Left forelimb (tissue), 1 donor: Measurements from ENCODE around the gene RPS14.

Experiments
- DNase-seq: peaks from one replicate; pipeline ENCODE4 v3.0.0-alpha.2; 2018; ENCODE audit warnings: low spot score

RPS14 gene

DNA sequence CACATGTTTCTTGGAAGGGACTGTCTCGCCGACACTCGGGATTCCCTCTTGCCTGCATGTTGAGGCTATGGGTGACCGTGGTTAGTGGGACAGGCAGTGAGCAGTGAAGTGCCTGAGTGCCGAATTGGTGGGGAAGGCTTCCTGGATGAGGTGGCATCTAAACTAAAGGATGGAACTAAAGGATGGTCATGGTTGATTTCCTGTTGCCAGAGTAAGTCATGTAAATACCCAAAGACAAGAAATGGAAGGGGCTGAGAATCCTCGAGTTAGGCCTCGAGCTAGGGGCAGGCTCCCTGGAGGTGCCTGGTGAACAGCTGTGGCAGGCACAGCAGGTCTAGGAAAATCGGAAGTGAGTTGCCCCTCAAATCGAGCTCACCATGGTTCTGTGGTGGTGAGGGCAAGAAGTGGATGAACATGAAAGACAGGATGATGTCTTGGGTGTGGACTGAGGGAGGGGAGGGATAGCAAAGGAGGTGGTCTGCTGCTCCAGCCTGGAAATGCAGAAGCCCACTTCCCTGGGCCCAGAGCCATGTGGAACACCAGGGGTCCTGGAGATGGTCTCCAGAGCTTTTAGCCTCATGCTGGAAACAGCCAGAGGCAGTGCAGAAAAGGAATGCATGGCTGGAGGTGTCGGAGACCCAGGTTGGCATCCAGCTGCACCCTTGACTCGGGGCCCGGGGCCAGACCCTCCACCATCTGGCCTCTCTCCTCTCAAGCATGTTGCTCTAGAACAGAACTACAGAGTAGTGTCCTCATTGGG lies 49.0 kb downstream of the RPS14 start:
- no peak for DNase-seq

DNA sequence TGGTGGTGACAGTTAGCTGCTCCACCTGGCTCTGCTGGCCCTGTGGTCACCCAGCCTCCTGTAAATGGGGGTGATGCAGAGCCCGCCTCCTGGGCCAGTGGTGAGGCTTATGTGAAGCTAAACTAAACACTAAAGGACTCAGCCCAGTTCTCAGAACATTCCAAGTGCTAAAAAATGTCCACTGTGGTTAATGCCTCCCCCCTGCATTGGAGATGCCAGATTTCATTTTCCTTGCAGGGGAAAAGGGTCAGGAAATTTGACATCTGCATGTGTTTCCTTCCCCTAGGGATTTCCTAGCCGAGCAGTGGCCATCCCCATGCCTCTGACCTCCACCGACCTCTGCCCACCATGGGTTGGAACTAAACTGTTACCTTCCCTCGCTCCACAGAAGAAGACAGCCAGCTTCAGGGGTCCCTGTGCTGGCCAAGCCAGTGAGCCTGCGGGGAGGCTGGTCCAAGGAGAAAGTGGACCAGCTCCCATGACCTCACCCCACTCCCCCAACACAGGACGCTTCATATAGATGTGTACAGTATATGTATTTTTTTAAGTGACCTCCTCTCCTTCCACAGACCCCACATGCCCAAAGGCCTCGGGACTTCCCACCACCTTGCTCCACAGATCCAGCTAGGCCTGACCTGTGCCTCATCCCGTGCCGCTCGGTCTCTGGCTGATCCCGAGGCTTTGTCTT lies 49.9 kb downstream of the RPS14 start:
- no peak for DNase-seq

DNA sequence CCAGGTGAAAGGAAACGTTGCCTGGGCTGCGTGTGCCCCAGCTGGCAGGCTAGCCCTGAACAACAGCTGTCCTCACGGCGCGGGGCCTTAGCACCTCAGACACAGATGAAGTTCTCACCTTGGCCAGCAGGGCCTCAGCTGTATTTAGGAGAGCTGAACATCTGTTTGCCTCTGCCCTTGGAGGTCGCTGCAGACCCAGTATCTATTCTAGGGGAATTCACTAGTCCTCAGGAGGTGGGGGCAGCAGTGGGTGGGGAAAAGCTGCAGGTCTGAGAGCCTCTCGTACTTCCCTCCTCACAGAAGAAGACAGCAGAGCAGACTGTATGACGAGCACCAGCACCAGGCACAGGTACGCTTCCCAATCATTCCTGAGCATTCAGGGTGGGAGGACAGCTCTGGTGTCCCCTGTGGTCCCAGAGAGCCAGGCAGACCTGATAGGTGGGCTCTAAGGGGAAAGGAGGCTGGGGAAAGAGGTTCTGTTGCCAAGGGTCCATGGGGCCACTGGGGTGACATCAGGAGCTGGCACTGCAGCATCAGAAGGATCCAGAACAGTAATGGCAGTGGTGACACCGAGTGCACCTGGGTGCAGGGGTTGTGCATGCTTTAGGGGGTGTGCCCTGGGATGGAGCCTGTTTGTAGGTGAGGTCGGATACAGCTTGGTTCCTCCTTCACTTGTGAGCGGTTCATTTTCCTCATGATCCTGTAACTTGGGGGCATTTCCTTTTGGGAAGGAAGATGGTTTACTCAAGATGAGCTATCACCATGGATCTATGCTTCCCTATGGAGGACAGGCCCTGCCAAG lies 50.6 kb downstream of the RPS14 start:
- no peak for DNase-seq

DNA sequence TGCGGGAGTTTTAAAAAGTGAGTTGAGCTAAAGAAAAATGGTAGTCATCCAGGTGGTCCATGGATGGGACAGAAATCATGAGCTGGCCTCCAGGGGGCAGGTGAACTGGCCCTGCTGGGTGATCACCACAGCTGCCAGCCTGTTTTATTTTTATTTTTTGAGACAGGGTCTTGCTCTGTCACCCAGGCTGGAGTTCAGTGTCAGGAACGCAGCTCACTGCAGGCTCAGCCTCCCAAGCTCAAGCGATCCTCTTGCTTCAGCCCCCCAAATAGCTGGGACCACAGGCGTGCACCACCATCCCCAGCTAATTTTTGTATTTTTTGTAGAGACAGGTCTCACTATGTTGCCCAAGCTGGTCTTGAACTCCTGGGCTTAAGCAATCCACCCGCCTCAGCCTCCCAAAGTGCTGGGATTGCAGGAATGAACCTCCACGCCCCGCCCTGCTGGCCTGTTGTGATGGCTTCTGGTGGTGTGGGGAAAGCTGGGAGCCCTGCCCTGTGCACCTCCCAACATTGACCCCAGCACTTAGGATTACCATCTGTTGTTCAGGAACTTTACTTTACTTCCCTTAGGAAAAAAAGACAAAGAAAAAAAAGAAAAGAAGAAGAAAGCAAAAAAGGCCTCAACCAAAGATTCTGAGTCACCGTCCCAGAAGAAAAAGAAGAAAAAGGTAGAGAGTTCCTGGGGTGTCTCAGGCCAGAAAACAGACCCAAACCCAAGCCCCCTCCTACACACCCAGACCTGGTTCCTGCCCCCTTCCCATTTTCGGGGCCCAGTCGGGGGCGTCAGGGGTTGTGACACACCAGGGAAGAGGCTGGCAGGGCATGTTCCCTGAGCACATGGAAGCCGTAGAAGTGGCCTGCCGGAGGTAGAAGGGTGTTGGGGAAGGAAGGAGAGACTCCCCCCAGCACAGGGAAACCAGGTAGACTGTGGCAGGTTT lies 51.5 kb downstream of the RPS14 start:
- DNase-seq: no peak

DNA sequence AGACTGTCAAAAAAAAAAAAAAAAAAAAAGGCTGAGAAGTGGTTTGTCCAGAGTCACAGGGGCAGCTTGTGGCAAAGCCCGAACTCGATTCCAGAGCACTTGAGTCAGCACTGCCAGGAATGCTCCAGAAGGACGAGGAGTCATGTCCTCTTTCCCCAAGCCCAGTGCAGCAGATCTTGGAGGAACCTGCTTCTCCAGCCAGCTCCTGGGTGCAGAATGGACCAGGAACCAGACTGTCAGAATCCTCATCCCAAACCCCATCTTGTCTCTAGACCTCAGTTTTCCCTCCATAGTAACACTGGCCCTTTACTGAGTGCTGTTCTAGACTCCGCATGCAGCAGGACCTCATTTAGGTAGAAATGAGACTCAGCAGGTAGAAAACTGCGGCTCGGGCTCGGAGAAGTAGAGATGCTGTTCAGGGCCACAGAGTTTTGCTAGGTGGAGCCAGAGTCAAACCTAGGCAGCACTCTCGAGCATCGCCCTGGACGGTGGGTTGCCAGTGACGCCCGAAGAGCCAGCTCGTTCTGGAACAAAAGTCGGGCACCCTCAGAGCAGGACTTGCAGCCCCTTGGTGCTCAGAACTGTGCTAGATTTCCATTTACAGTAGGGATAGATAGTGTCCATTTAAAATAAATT lies 52.3 kb downstream of the RPS14 start:
- DNase-seq: no peak

DNA sequence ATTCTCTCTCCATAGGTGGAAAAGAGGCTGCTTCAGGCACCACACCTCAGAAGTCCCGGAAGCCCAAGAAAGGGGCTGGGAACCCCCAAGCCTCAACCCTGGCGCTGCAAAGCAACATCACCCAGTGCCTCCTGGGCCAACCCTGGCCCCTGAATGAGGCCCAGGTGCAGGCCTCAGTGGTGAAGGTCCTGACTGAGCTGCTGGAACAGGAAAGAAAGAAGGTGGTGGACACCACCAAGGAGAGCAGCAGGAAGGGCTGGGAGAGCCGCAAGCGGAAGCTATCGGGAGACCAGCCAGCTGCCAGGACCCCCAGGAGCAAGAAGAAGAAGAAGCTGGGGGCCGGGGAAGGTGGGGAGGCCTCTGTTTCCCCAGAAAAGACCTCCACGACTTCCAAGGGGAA lies 53.3 kb downstream of the RPS14 start:
- no peak for DNase-seq

DNA sequence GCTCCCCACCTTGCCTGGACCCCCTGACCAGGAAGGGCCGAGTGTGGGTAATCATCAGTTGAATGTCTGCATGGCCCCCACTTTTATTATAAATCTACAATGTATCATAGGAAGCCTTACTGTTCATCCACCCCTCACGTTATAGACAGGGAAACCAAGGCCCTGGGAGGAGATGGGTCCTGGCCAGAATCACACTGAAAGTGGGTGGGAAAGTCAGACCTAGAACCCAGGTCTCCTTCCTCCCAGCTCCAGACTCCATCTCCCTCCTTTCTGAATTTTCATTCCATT lies 53.9 kb downstream of the RPS14 start:
- DNase-seq: no peak

DNA sequence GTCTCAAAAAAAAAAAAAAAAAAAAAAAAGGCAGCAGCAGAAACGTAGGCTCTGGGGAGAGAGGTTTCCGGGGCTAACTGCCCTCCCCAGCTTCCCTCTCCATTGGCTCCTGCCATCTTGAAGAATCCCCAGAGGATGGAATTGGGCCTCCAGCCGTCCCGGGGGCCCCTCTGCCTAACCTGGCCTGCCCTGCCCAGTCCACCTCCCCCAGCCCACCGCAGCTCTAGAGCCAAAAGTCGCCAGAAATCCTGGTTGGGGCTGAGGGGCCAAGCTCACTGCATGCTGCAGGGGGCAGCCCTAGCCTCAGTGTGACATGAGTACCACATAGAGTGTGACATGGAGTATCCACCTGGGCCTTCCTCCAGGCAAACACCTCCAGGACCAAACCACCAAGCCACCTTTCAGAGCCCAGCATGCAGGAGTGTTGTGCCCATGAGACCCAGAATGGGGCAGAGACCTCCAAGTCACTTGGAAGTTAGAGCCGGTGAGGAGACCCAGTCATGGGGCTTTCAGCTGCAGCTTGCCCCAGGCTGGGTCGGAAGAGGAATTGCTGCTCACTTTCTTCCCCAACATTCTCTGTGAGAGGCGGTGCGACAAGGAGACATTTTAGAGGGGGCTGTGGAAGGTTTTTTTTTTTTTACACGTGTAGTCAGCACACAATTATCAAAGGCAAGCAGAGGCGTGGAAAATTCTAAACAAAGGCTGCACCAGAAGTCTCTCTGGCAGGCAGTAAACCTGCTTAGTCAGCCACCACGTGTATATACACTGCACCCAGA lies 54.4 kb downstream of the RPS14 start:
- no peak for DNase-seq

DNA sequence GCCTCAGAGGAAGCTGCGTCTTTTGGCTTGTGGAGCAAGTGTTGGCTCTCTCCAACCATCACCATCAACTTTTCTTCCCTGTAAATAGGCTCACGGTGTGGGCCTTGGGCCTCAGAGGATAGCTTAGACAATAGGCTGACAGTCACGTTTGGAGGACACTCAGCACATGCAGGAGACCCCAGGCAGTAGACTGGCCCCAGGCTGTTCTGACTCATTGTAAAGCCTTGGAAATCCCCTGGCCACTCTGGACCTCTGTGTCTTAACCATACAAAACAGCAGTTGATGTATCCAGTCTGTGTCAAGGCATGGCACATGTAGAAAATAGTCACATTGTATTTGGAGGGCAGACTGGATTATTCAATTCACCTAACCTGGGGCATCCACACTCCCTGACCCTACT lies 55.4 kb downstream of the RPS14 start:
- no peak for DNase-seq

DNA sequence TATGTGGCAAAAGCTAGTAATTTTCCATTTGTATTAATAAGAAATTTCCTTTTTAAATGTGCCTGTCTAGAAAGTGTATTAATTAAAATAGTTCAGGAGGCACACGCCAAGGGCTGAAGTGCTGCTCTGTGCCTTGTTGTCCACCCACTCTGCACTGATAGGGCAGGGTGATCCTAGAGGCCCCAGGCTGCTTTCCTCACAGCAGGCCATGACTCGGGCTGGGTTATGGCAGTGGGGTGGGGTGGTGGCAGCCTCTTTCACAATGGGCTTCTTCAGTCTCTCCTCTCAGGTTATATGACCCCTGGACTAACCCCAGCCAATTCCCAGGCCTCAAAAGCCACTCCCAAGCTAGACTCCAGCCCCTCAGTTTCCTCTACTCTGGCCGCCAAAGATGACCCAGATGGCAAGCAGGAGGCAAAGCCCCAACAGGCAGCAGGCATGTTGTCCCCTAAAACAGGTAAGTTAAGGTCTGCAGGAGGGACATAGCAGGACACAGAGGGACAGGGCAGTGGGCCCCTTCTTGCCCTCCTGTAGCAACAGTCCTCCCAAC lies 56.4 kb downstream of the RPS14 start:
- DNase-seq: no peak

DNA sequence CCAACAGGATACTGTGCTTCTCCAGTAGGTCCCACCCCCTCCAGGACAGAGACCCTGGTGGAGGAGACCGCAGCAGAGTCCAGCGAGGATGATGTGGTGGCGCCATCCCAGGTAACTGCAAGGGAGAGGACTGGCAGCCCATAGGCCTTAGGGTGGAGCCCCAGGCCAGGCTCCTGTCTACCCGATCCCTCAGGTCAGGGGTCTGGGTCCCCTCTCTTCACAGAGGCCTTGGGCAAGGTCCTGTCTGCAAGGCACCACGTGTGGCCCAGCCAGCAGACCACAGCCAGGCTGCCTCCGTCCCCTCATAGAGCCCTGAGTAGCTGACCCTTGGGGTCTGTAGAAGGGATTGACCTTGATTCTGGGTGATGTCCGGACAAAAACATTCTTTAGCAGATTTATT lies 56.9 kb downstream of the RPS14 start:
- DNase-seq: no peak
